IMR-90 (cell line): Measurements from ENCODE around the gene UPK3A. TPM values are rescaled to one million over a fixed set of nuclear protein-coding genes. Genes with fewer than 3 reads are reported as not detected.

Experiments used
- ATAC-seq: fragments of 200-7000 bp; cut with Tn5 transposase; 2 replicates; pipeline ENCODE4 v1.9.1; 2020; ENCODE audit warnings: low read depth, mild to moderate bottlenecking, moderate library complexity
- BruUV-seq: library from RNA; stranded (reverse); fragments of 400-500 nt; replicated peaks from 2 replicates; lab custom pipeline; 2021; lab: Mats Ljungman, UMichigan
- CTCF ChIA-PET: fragments of 300-600 bp; formaldehyde crosslinking; extraction: SDS; loops from one replicate; lab custom pipeline; 2021; ENCODE audit warnings: antibody characterized with exemption; lab: Yijun Ruan, JAX
- POLR2A ChIA-PET: fragments of 300-600 bp; sonication (Branson Sonifier 250); formaldehyde crosslinking; loops from one replicate; lab custom pipeline; 2022; ENCODE audit warnings: antibody characterized with exemption; ENCODE audit not compliant: unreplicated experiment; lab: Charles Lee
- DNase-seq: peaks from one replicate; pipeline ENCODE4 v3.0.0; 2013
- H2AFZ ChIP-seq: replicated peaks from 2 replicates; pipeline ENCODE3; 2013; ENCODE audit warnings: low read length, mild to moderate bottlenecking; ENCODE audit not compliant: poor library complexity
- H2AK5ac ChIP-seq: 2 replicates; pipeline ENCODE4 v1.6.1; 2013; ENCODE audit warnings: low read depth, low read length, inconsistent platforms
- H2AK9ac ChIP-seq: replicated peaks from 2 replicates; pipeline ENCODE3; 2013; ENCODE audit warnings: mild to moderate bottlenecking, low read depth, low read length, moderate library complexity; ENCODE audit not compliant: poor library complexity
- H2BK120ac ChIP-seq: 2 replicates; pipeline ENCODE4 v1.6.1; 2013; ENCODE audit warnings: low read depth, low read length, inconsistent platforms
- H2BK15ac ChIP-seq: 3 replicates; pipeline ENCODE4 v1.6.1; 2013; ENCODE audit warnings: low read depth, low read length, inconsistent platforms
- H2BK20ac ChIP-seq: 2 replicates; pipeline ENCODE4 v1.6.1; 2013; ENCODE audit warnings: low read depth, mild to moderate bottlenecking, inconsistent platforms, low read length, moderate library complexity
- H2BK5ac ChIP-seq: 2 replicates; pipeline ENCODE4 v1.6.1; 2013; ENCODE audit warnings: mild to moderate bottlenecking, low read depth, low read length, inconsistent platforms; ENCODE audit not compliant: poor library complexity, severe bottlenecking
- H3K14ac ChIP-seq: replicated peaks from 2 replicates; pipeline ENCODE4 v1.6.1; 2013; ENCODE audit warnings: low read depth, low read length, inconsistent platforms
- H3K18ac ChIP-seq: 2 replicates; pipeline ENCODE4 v1.6.1; 2013; ENCODE audit warnings: low read depth, low read length, control low read depth
- H3K23ac ChIP-seq: 2 replicates; pipeline ENCODE4 v1.6.1; 2013; ENCODE audit warnings: low read depth, low read length, inconsistent platforms
- H3K27ac ChIP-seq: 2 replicates; pipeline ENCODE4 v1.5.1; 2013; ENCODE audit warnings: mild to moderate bottlenecking, control low read depth, low read length; ENCODE audit not compliant: insufficient read depth
- H3K27me3 ChIP-seq: 2 replicates; pipeline ENCODE4 v1.6.1; 2013; ENCODE audit warnings: low read length; ENCODE audit not compliant: control insufficient read depth, insufficient read depth
- H3K36me3 ChIP-seq: 2 replicates; pipeline ENCODE4 v1.6.1; 2013; ENCODE audit warnings: low read length, mixed read lengths; ENCODE audit not compliant: control insufficient read depth, insufficient read depth
- H3K4ac ChIP-seq: 2 replicates; pipeline ENCODE4 v1.6.1; 2013; ENCODE audit warnings: low read depth, low read length, inconsistent platforms
- H3K4me1 ChIP-seq: 2 replicates; pipeline ENCODE4 v1.6.1; 2013; ENCODE audit warnings: low read length, mixed read lengths; ENCODE audit not compliant: control insufficient read depth, insufficient read depth
- H3K4me2 ChIP-seq: 2 replicates; pipeline ENCODE4 v1.6.1; 2013; ENCODE audit warnings: low read depth, mild to moderate bottlenecking, control low read depth, low read length, moderate library complexity
- H3K4me3 ChIP-seq: 2 replicates; pipeline ENCODE4 v1.5.1; 2013; ENCODE audit warnings: low read depth, mild to moderate bottlenecking, control low read depth, low read length, moderate library complexity; ENCODE audit not compliant: insufficient read depth
- H3K56ac ChIP-seq: 2 replicates; pipeline ENCODE4 v1.6.1; 2013; ENCODE audit warnings: low read length, inconsistent platforms; ENCODE audit not compliant: insufficient read depth; ENCODE audit errors: extremely low read depth
- H3K79me1 ChIP-seq, 2 experiments: 2 replicates each; pipeline ENCODE4 v1.6.1; 2013; ENCODE audit warnings: low read length in 2 of 2, inconsistent platforms in 1 of 2, low read depth in 1 of 2
- H3K9ac ChIP-seq: 2 replicates; pipeline ENCODE4 v1.6.1; 2013; ENCODE audit warnings: low read depth, low read length, control low read depth
- H3K9me1 ChIP-seq: 2 replicates; pipeline ENCODE4 v1.6.1; 2013; ENCODE audit warnings: low read length, inconsistent platforms; ENCODE audit not compliant: insufficient read depth
- H3K9me3 ChIP-seq: 2 replicates; pipeline ENCODE4 v1.6.1; 2013; ENCODE audit warnings: low read length; ENCODE audit not compliant: control insufficient read depth, insufficient read depth
- H4K20me1 ChIP-seq: 2 replicates; pipeline ENCODE4 v1.6.1; 2013; ENCODE audit warnings: low read length, inconsistent platforms; ENCODE audit not compliant: insufficient read depth
- H4K5ac ChIP-seq: 2 replicates; pipeline ENCODE4 v1.6.1; 2013; ENCODE audit warnings: mild to moderate bottlenecking, low read depth, low read length, control low read depth
- H4K8ac ChIP-seq, 2 experiments: 2 replicates each; pipeline ENCODE4 v1.6.1; 2013; ENCODE audit warnings: low read depth in 2 of 2, low read length in 2 of 2, control low read depth in 1 of 2, inconsistent platforms in 1 of 2
- H4K91ac ChIP-seq: 2 replicates; pipeline ENCODE4 v1.6.1; 2013; ENCODE audit warnings: low read depth, low read length, inconsistent platforms; ENCODE audit not compliant: insufficient read depth
- BHLHE40 ChIP-seq: fragments of 150-350 bp; IDR thresholded peaks from 2 replicates; pipeline ENCODE4 v1.6.1; 2016; ENCODE audit warnings: mild to moderate bottlenecking, low read depth, low read length
- CEBPB ChIP-seq: IDR thresholded peaks from 2 replicates; pipeline ENCODE4 v1.6.1; 2012; ENCODE audit warnings: low read depth, low read length, improper control_type of control experiment
- CHD1 ChIP-seq: IDR thresholded peaks from 2 replicates; pipeline ENCODE4 v1.6.1; 2012; ENCODE audit warnings: low read depth, low read length, improper control_type of control experiment
- FOS ChIP-seq: fragments of 150-350 bp; IDR thresholded peaks from 2 replicates; pipeline ENCODE4 v1.6.1; 2016; ENCODE audit warnings: low read depth, low read length
- MAFK ChIP-seq: IDR thresholded peaks from 2 replicates; pipeline ENCODE4 v1.6.1; 2012; ENCODE audit warnings: low read depth, low read length, improper control_type of control experiment
- MAZ ChIP-seq: IDR thresholded peaks from 2 replicates; pipeline ENCODE4 v1.6.1; 2012; ENCODE audit warnings: low read depth, mild to moderate bottlenecking, low read length, improper control_type of control experiment, moderate library complexity, borderline replicate concordance
- NFE2L2 ChIP-seq: fragments of 150-350 bp; IDR thresholded peaks from 2 replicates; pipeline ENCODE4 v1.6.1; 2016; ENCODE audit warnings: low read depth, mild to moderate bottlenecking, low read length
- RAD21 ChIP-seq: IDR thresholded peaks from 2 replicates; pipeline ENCODE4 v1.6.1; 2012; ENCODE audit warnings: low read length, improper control_type of control experiment
- WGBS, 2 experiments: methylation state at CpG; one replicate each; pipeline versions ENCODE4 v1.1.5 to v1.1.7; 2013; ENCODE audit warnings: missing lambda C conversion rate in 2 of 2; ENCODE audit not compliant: insufficient read length in 1 of 2; ENCODE audit errors: extremely low coverage in 2 of 2; 5-methylcytosine and 5-hydroxymethylcytosine counted together
- dilution Hi-C: fragments of 300-500 bp; cut with HindIII; formaldehyde crosslinking; loops from one replicate; pipeline ENCODE4 v1.14.3; 2018; ENCODE audit warnings: low sequenced_read_pairs; ENCODE audit not compliant: unreplicated experiment
- in situ Hi-C: fragments of 300-500 bp; cut with MboI; formaldehyde crosslinking; loops from 3 replicates; pipeline ENCODE4 v1.14.3; 2019; ENCODE audit warnings: low sequenced_read_pairs, inconsistent platforms, mixed read lengths
- intact Hi-C: fragments of 100-400 bp; cut with micrococcal nuclease; formaldehyde crosslinking; loops from 2 replicates; pipeline ENCODE4 v1.10.0; 2022
- polyA plus RNA-seq, 3 experiments: library from polyadenylated mRNA; depleted of rRNA; stranded (reverse); fragments of >200 nt; gene quantifications; 2 replicates each; pipeline ENCODE4 v1.2.3, GENCODE V29; 2012; ENCODE audit warnings: low replicate concordance in 1 of 3
- total RNA-seq: library from RNA; depleted of rRNA; stranded (reverse); fragments of >200 nt; gene quantifications from 2 replicates; pipeline ENCODE4 v1.2.3, GENCODE V29; 2012

UPK3A gene
- total and polyA plus RNA-seq, 2 of the 4 experiments (the other 2 are of a cell fraction) = not detected

DNA sequence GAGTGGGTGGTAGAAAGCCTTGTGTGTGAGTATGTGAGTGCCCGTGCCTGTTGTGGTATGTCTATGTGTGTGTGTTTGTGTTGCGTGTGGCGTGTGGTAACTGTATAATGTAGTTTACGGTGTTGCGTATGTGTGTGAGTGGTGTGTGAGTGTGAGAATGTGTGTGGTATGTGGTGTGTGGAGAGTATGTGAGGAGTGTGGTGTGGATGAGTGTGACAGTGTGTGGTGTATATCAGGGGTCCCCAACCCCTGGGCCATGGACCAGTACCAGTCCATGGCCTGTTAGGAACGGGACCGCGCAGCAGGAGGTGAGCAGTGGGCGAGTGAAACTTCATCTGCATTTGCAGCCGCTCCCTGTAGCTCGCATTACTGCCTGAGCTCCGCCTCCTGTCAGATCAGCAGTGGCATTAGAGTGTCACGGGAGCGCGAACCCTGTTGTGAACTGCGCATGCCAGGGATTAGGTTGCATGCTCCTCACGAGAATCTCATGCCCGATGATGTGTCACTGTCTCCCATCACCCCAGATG, 5.7 kb downstream of the UPK3A start:
- peak overlapping the region; percentile 7 to 84 for H4K8ac ChIP-seq
- H3K4me3 ChIP-seq = peak overlapping the region; percentile 9; the same call in 1 of the 2 replicates
- peak overlapping the region; percentile 57; the same call in 2 of the 3 replicates for H2BK15ac ChIP-seq
- H3K9ac ChIP-seq = 0 out of 2 replicates have a peak overlapping the region, but pooled peaks have one; percentile 31
- peak overlapping the region; percentile 61 for H3K14ac ChIP-seq
- intact Hi-C loops = no loop called here
- peaks cover 0 to 4% of the 10 kb centered on the region in 2 experiments; a peak in 1 of 4 replicates for H3K79me1 ChIP-seq
- H2AK5ac ChIP-seq = peak overlapping the region; percentile 74
- no peak overlapping the region; the same call in 1 of the 2 replicates for H3K27ac ChIP-seq
- H3K9me3 ChIP-seq = no peaks in the 10 kb centered on the region
- H3K9me1 ChIP-seq = peaks cover 13% of the 10 kb centered on the region
- no peaks in the 10 kb centered on the region for H4K20me1 ChIP-seq
- H4K5ac ChIP-seq = peak overlapping the region; percentile 69
- WGBS, 2 experiments = 42 to 100% methylated on average over 2 to 12 of the region's 18 CpGs
- peak overlapping the region; percentile 91 for H2AFZ ChIP-seq
- TF ChIP-seq MAZ (no peak), RAD21 (no peak), FOS (no peak), MAFK (no peak), CHD1 (no peak), CEBPB (no peak), NFE2L2 (no peak), BHLHE40 (peak; percentile 89)
- CTCF ChIA-PET = no interaction called here
- H3K4me2 ChIP-seq = peak overlapping the region; percentile 83
- peak overlapping the region; percentile 17; the same call in 1 of the 2 replicates for H2BK20ac ChIP-seq
- H3K4ac ChIP-seq = peak overlapping the region; percentile 64
- peak overlapping the region; percentile 25 for H2AK9ac ChIP-seq
- no peak overlapping the region for H3K56ac ChIP-seq
- H2BK5ac ChIP-seq = peak overlapping the region; percentile 35
- peaks cover 9% of the 10 kb centered on the region for H3K27me3 ChIP-seq
- DNase-seq (peak; percentile 83), ATAC-seq (peak; percentile 95)
- no peak overlapping the region for H3K23ac ChIP-seq
- no peaks in the 10 kb centered on the region for H3K36me3 ChIP-seq
- dilution Hi-C loops = no loop called here
- peak overlapping the region; percentile 53 for H2BK120ac ChIP-seq
- in situ Hi-C loops = no loop called here
- no peak overlapping the region for H4K91ac ChIP-seq
- POLR2A ChIA-PET = interaction anchor here (0.5 to 1.0 kb wide), 2 partner anchors 19 to 135 kb away, joined by 3 to 4 read pairs; no protein-coding TSS in a partner anchor
- peaks cover 8% of the 10 kb centered on the region for H3K4me1 ChIP-seq
- peak overlapping the region; percentile 71; the same call in 1 of the 2 replicates for H3K18ac ChIP-seq
- BruUV-seq = no TSS peak
